ENCODE results near the gene TMEM19. TPM values are rescaled to one million over a fixed set of nuclear protein-coding genes. Genes with fewer than 3 reads are reported as not detected.

TMEM19 gene
- total and polyA plus RNA-seq, 11 donors: 8.8 to 39.5 (median 28.4) TPM

DNA sequence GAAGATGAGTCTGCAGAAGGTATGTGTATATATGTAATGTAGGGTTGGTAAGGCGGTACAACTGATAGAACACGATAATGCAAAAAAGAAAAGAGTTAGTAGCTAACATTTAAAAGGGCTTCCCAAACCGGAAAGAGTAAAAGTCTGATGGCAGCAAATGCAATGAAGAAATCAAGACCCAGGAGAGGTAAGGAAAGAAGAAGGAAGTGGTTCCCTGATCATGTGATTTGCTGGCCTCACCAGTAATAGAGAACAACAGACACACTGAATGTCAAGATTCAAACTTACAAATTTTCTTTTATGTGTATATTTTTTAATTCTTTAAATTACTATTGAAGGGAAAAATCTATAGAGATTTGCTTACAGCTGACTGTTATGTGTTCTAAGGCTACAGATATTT lies 40.6 kb upstream of the TMEM19 start:
- TF ChIP-seq, protein P1, sequence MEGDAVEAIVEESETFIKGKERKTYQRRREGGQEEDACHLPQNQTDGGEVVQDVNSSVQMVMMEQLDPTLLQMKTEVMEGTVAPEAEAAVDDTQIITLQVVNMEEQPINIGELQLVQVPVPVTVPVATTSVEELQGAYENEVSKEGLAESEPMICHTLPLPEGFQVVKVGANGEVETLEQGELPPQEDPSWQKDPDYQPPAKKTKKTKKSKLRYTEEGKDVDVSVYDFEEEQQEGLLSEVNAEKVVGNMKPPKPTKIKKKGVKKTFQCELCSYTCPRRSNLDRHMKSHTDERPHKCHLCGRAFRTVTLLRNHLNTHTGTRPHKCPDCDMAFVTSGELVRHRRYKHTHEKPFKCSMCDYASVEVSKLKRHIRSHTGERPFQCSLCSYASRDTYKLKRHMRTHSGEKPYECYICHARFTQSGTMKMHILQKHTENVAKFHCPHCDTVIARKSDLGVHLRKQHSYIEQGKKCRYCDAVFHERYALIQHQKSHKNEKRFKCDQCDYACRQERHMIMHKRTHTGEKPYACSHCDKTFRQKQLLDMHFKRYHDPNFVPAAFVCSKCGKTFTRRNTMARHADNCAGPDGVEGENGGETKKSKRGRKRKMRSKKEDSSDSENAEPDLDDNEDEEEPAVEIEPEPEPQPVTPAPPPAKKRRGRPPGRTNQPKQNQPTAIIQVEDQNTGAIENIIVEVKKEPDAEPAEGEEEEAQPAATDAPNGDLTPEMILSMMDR (IDR thresholded peaks at IDR 0.05): no peak
- TF ChIP-seq POLR2A (IDR thresholded peaks at IDR 0.05): no peak
- 74 to 77% (median 76%) methylated on average over 3 of the region's 3 CpGs for WGBS, 4 donors
- intact Hi-C loops (cut with DNase I): no loop called here
- H3K4me1 ChIP-seq: peaks cover 0 to 31% (median 2%) of the 10 kb centered on the region in 12 donors
- H3K27ac ChIP-seq: peak overlapping the region in 3 of 12 donors; percentile 5 to 82 (median 21)
- no peak for ATAC-seq
- H3K4me3 ChIP-seq: no peak overlapping the region
- no peaks in the 10 kb centered on the region for H3K27me3 ChIP-seq
- DNase-seq: no peak
- H3K9me3 ChIP-seq: no peaks in the 10 kb centered on the region
- peaks cover 0 to 97% (median 80%) of the 10 kb centered on the region in 9 donors for H3K36me3 ChIP-seq

DNA sequence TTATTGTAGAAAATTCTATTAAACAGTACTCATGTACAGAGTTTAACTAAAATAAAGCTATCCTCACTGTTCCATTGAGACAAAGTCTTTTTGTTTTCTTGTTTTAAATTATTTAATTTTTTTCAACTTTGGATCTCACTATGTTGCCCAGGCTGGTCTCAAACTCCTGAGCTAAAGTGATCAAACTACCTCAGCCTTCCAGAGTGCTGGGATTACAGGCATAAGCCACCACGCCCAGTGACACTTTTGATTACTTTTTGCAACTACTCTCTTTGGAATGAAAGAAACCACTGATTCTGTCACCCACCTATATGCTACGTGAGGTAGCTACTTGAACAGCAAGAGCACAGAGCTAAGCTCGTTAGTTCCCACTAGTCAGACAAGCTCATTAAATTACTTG lies 39.4 kb upstream of the TMEM19 start:
- ATAC-seq: no peak
- TF ChIP-seq, protein P1 (IDR thresholded peaks at IDR 0.05): no peak
- TF ChIP-seq POLR2A (IDR thresholded peaks at IDR 0.05): no peak
- H3K4me3 ChIP-seq: no peak overlapping the region
- no peak for DNase-seq
- H3K36me3 ChIP-seq: peaks cover 0 to 85% (median 69%) of the 10 kb centered on the region in 9 donors
- WGBS, 4 donors: 95 to 99% (median 97%) methylated on average over 3 of the region's 3 CpGs
- no peaks in the 10 kb centered on the region for H3K27me3 ChIP-seq
- intact Hi-C loops (cut with DNase I): no loop called here
- peak overlapping the region in 1 of 12 donors; percentile 82 for H3K27ac ChIP-seq
- peaks cover 0 to 31% (median 4%) of the 10 kb centered on the region in 12 donors for H3K4me1 ChIP-seq
- H3K9me3 ChIP-seq: no peaks in the 10 kb centered on the region

DNA sequence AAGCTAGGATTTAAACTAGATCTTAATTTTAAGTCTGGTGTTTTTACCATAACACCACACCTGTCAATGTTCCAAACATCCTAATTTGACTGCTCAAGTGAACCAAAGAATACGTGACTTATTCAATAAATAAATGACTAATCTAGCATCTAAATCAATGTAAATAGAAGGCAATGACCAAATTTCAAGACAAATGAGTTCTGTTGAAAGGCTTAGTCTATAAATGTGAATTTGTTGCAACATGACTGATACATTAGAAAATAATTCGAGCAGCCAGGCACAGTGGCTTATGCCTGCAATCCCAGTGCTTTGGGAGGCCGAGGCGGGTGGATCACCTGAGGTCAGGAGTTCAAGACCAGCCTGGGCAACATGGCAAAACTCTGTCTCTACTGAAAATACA lies 37.3 kb upstream of the TMEM19 start:
- no peaks in the 10 kb centered on the region for H3K27me3 ChIP-seq
- H3K4me3 ChIP-seq: no peak overlapping the region
- peaks cover 0 to 7% (median 0%) of the 10 kb centered on the region in 12 donors for H3K9me3 ChIP-seq
- DNase-seq (no peak), ATAC-seq (no peak)
- intact Hi-C loops (cut with DNase I): no loop called here
- peaks cover 0 to 31% (median 6%) of the 10 kb centered on the region in 12 donors for H3K4me1 ChIP-seq
- 88 to 96% (median 94%) methylated on average over 4 of the region's 4 CpGs for WGBS, 4 donors
- peaks cover 0 to 79% (median 67%) of the 10 kb centered on the region in 9 donors for H3K36me3 ChIP-seq
- TF ChIP-seq, protein P1 (IDR thresholded peaks at IDR 0.05): no peak
- no peak for TF ChIP-seq POLR2A (IDR thresholded peaks at IDR 0.05)
- H3K27ac ChIP-seq: no peak overlapping the region

DNA sequence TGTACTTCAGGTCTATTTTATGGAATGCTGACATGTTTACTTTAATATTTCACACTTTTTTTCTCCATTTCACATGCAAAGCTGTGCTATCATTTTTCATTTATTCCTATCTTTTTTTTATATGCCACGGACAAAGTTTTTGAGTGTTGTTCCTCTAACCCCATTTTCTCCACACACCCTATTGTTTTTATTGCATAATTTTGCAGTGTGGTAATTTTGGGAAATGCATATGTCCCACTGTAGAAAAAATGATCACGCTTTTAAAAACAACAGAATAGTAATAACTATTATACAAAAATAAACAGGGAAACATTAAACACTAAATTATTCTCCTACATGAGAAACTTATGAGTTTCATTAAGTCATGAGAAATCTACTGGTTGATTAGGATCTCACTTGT lies 36.5 kb upstream of the TMEM19 start:
- intact Hi-C loops (cut with DNase I): no loop called here
- no peaks in the 10 kb centered on the region for H3K27me3 ChIP-seq
- DNase-seq: no peak
- 88 to 93% (median 90%) methylated on average over 2 of the region's 2 CpGs for WGBS, 4 donors
- H3K9me3 ChIP-seq: peaks cover 0 to 10% (median 0%) of the 10 kb centered on the region in 12 donors
- ATAC-seq: no peak
- H3K27ac ChIP-seq: no peak overlapping the region
- TF ChIP-seq, protein P1 (IDR thresholded peaks at IDR 0.05): no peak
- TF ChIP-seq POLR2A (IDR thresholded peaks at IDR 0.05): no peak
- peaks cover 0 to 35% (median 6%) of the 10 kb centered on the region in 12 donors for H3K4me1 ChIP-seq
- H3K36me3 ChIP-seq: peaks cover 0 to 78% (median 67%) of the 10 kb centered on the region in 9 donors
- H3K4me3 ChIP-seq: no peak overlapping the region
